Stimulated activated CD8-positive, alpha-beta memory T cell treated with anti-CD3 and anti-CD28 coated beads, Interleukin-4, amount 100 ng/mL, for 1 hour (primary cell): ENCODE measurements around the gene FAM118A.
"Not testable (repeated sequence)": the region's sequence is repeated elsewhere in the genome, so short reads cannot be mapped to it uniquely, and the experiment has no call there.

Source experiments
- DNase-seq, 2 donors: peaks; one replicate each; pipeline ENCODE4 v3.0.0-alpha.2; 2020; ENCODE audit warnings: low read depth in 2 of 2, low spot score in 1 of 2

Gene FAM118A

DNA sequence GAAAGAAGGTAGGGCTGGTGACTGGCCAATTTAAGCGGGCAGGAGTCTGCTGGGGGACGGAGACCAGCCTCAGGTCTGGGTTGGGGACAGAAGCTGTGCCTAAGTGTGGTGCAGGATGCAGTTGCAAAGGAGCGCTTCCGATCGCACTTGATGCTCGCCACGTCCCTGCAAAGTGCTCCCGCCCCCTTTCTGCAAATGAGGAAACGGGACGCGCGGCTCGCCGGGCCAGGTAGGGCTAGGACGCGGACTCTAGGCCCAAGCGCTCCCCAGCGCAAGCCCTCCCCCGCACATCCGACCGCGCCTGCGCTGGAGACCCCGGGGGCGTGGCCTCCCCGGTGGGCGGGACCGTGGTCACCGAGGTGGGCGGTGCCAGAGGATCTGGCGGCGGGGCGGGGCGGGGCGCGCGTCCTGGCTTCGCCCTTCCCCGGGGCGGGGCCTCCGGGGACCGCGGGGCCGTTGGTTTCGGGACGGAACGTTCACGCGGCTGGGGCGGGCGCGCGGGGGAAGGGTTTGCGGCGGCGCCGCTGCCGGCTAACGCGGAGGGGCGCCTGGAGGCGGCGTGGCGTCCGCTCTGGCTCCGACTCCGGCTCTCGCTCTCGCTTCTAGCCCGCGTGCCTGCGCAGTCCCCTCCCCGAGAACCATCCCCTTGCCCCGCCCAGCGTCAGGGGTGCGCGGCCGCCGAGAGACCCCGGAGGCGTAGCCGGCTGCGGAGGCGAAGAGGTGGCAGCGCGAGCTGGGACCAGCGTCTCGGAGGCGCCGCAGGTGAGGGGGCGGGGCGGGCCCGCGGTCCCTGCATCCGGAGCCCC is at the start of gene FAM118A:
Gene FAM118A (plus strand): TSS at position 513 of the 806 bp plus-strand sequence. CDS start 12,446 bp downstream, outside the sequence.
- DNase-seq = peak; percentile 93 to 98

DNA sequence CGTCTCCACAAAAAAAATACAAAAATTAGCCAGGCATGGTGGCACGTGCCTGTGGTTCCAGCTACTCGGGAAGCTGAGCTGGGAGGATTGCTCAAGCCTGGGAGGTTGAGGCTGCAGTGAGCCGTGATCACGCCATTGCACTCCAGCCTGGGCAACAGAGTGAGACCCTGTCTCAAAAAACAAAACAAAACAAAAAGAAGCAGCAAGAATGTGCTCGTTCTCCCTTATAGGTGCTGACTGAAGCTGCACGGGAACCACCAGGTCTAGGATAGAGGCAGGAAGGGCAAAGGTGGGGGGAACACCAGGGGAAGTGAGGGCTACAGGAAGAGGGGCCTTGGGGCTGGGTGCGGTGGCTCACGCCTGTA is 49.4 kb upstream of the FAM118A start:
- DNase-seq = not testable (repeated sequence)

DNA sequence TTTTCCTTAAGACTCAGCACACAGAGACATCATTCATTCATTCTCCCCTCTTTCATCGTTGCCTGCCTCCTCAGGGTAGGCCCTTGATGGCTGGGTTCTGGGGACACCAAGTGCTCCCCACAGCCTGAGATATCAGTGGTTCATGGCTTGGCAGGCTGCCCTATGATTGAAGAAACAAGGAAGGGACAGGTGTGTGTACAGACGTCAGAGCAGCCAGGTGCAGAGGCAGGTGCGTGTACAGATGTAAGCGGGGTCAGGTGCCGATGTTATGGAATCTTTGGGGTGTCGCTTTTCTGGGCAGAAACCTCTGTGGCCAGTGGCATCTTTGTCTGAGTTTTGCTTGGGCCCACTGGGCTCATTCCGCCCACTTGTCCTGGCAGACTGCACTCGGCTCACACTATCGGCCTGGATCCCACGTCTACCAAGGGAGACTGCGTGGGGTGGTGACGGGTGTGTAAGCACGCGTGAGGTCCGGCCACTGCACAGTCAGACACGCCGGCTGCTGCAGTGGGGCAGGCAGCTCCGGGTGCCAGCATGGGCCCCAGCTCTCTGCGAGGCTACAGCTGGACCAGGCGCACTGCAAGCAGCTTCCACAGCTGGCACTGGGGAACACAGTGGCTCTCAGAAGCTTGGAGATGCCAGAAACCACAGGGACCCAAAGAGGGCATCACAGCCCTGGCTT is 48.2 kb upstream of the FAM118A start:
- DNase-seq = no peak

DNA sequence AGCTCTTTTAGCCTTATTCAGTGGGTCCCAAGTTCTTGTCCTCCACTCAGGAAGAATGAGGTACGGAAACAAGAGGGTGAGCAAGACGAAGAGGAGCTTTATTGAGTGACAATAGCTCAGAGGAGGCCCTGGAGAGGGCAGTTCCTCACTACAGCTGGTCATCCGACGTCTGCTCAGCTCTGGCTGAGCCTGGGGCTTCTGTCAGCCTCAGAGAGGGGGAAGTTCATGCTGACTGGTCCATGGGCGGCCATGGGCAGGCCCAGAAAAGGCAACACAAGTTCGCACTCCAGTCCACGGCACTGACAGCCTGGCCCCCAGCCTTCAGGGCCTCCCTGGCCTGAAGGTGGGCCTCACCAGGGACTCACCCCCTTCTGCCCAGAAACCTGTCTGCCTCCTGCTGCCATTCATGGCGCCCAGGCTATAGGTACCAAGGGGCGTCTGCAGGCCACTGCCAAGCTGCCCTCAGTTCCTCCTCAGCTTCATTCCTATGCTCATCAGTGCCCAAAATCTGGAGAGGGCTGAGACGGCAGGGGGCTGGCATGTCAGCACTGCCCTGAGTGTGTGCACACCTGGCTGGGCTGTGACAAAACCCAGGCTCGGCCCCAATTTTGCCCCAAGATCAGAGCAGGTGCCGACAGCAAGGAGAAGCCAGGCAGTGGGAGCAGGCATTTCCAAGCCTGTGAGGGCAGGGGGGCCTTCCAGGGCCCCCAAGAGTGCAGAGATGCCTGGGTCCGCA is 47.4 kb upstream of the FAM118A start:
- DNase-seq = no peak

DNA sequence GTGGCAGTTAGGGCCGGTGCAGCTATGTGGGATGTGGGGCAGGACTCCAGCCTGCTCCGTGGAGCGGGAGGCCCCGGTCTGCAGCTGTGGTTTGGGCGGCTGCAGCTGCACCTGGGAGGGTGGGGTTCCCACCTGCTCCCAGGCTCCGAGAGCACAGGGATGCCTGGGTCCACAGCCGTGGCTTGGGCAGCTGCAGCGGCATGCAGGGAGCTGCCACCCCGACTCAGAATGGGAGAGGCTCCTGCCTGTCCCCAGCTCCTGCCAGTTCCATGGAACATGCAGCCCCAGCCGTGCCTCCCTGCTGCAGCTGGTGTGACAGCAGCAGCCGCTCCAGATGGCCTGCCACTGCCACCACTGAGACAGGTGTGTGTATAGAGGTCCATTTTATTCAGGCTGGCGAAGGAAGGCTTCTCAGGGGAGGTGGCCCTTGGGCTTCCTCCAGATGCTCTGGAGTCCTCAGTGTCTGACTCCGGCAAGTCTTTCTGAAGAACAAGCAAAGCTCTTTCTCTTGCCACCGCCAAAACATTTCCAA is 46.7 kb upstream of the FAM118A start:
- no peak for DNase-seq

DNA sequence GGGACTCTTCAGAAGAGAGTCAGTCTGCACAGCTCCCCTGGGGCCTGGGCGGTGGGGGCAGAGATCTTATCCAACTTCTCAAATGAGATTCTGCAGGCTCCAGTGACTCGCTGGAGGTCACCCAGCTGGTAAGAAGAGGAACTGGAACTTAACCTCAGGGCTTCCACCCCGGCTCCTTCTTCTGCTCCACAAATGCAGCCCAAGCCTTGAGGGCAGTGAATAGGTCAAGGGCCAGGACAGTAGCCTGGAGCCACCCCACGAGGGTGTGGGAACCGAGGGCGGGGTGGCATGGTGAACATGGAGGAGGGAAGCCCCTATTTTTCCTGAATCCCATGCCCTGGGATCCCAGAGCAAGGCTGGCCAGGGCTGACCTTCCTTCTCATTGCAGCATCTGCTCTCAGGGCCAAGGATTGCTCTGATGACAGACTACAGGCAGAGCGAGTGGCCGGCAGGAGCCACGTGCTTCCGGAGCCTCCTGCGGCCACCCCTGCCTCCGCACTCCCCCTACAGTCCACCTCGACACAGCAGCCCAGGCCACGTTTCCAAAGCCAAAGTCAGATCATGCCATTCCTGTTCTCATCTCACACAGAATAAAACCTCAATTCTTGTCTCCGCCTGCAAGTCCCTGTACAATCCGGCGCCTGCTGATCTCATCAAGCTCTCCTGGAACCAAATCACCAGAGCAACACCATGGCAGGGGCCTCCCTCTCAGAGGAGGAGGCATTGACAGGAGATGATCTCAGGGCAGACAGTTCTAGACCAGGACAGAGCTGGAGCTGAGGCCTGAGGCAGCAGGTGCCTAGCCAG is 46.1 kb upstream of the FAM118A start:
- DNase-seq = no peak

DNA sequence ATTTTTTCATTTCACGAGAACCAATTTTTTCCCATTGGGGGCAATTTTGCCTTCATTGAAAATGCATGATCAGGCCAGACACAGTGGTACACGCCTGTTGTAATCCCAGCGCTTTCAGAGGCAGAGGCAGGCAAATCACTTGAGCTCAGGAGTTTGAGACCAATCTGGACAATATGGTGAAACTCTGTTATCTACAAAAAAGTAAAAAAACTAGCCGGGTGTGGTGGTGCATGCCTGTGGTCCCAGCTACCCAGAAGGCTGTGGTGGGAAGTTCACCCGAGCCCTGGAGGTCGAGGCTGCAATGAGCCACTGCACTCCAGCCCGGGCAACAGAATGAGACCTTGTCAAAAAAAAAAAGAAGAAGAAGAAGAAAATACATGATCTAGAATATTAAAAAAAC is 44.2 kb upstream of the FAM118A start:
- DNase-seq = no peak

DNA sequence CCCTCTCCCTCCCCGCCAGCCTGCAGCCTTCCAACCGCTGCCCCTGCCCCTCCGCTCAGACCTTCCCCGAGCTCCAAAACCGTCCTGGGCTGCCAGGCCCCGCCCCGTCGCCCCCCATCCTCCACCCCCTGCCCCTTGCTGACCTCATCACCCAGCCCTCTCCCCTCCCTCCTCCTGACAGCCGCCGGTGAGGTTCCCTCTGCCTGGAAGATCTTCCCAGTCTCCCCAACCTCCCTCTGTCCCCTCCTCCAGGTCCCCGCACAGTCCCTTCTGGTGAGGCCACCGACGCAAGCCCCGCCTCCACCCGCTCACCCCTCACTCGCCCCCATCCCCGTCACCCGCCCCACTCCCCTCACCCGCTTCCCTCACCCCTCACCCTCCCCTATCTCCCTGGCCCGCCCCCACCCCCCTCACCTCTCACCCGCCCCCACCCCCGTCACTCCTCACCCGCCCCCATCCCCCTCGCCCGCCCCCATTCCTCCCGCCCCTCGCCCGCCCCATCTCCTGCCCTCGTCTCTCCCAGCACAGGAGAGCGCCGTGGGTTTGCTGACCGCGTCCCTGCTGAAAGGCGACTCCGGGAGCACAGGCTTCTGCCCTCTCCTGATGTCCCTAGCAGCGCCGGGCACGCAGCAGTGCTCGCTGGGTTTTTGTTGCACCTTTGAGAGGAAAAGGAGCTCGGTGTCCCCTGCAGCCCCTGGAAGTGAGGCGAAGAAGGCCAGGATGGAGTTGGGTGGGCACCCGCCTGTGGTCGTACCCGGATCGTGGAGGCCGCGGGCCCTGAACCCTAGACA is 41.4 kb upstream of the FAM118A start:
- no peak for DNase-seq

DNA sequence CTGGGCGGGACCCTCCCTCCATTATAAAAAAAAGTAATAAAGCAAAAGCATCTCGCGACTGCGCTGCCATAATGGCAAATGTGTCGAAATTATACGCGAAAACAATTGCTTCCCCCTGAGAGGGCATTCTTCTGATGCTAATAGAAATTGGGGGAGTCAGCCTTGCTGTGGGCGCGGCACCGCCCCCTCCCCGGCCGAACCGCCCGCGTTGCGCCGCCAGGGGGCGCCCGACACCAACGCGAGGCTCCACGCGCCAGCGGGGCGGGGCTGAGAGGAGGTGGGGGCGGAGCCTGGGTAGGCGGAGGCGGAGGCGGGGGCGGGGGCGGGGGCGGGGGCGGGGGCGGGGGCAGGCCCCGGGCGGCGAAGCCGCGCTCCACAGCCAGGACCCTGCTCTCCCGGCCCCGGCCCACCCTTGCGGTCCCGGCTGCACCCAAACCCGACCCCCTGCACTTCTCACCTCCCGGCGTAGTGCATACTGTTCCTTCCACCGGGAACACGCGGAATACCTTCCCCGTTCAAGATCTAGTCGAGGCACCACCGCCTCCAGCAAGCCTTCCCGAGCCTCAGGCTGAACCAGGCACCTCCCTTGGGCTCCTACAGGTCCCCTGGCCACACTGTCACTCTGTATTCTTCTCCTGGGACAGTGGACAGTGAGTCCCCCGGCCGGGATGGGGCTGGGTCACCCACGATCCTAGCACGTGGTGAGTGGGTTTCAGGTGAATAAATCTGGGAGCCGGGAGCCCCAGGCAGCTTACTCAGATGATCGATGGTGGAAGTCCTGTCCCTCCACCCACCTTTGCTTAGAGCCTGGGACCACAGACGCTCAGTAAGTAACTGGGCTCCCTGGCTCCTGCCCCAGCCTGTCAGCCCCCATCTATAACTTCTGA is 40.5 kb upstream of the FAM118A start:
- peak; percentile 80 to 85 for DNase-seq

DNA sequence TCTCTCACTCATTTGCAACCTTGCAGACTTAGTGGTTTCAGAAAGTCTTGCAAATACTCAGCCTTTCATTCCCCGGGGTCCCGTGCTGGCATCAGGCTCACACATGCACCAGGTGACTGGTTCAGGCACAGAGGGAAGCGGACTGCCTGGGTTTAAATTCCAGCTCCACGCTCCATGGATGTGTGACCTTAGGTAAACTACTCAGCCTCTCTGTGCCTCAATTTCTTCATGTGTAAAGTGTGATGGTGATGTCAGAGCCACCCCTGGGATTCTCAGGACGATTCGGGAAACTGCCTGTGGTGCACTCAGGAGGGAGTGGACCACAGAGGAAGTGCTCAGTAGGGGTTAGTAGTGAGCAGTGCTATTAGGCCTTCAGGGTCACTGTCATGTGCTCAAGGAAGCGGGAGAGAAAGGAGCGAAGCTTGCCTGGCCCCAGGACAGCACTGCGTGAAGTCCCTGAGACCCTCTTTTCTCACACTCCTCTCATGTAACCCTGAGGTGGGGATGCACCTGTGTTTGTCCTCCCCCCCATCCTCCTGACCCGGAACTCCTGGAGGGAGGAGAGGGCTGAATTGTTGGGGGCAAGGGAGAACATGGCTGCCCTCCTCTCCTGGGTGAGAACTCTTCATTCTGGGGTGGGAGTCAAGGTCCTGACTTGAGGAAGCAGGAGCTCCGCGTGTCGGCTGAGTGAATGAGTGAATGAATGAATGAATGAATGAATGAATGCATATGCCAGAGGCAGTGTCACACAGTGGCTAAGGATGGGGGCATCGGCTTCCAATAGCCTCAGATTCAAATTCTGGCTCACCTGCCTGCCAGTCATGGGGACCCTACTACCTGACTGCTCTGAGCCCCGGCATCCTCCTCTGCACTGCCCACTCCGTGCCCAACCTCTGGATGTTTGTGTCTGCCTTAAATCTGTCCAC is 39.4 kb upstream of the FAM118A start:
- DNase-seq = no peak

DNA sequence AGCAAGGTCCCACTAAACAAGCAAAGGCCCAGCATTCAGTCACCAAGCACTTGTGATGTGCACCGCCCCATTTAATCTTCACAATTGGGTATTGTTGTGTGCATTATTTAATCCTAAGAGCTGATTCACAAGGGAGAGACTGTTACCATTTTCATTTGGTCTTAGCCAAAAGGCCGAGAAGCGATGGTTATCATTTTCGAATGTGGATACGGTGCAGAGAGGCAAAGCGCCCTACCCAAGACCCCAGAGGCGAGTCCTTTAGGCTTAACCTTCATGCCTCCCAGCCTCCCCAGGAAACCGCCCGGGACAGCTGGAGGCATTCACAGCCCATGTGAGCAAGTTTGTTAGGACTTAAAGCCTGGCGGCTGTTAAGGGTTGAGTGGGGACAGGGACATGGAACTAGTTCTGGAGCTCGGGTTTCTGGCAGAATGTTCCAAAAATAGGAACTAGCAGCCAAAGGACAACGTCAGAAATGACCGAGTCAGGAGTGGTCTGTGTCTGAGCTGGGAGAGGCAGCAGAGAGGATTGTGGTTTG is 38.0 kb upstream of the FAM118A start:
- no peak for DNase-seq

DNA sequence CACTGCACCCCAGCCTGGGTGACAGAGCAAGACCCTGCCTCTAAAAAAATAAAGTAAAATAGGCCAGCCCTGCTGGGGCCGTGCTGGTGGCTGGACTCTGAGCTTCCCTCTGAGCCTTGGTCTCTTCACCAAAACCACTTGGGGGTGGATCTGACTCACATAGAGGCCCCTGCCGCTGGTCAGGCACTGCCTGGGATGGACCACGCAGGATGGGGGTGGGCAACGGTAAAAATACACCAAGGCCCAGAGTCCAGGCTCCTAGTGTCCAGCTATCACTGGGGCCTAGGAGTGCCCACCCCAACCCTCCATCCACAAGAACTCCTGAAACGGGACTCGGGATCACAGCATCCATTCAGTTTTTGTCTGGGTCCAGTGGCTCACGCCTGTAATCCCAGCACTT is 37.2 kb upstream of the FAM118A start:
- DNase-seq = no peak

DNA sequence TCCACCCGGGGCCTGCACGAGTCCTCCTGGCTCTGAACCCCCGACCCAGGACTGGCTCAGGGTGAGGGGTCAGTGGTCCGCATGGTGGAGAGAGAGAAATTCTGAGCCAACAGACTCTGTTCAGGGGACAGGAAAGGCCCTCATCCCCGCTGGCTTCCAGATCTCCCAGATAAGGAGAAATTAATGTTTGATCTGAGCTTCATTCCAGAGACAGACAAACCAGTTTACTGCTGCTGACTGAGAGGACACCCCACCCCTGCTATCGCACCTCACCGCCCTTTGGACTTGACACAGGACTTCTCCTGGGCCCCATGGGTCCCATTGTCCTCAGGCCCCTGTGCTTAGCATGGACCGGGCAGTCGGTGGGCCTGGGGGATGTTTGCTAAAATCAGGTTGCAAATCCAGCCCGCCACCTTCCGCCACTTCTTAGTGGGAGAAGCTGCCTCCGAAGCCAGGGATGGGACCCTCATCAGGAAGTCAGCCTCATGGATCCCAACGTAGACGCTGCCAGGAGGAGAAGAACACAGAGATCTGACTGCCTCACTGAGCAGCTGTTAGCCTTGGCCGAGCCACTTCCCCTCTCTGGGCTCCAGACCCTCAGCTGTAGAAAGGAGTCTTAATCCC is 36.2 kb upstream of the FAM118A start:
- no peak for DNase-seq

DNA sequence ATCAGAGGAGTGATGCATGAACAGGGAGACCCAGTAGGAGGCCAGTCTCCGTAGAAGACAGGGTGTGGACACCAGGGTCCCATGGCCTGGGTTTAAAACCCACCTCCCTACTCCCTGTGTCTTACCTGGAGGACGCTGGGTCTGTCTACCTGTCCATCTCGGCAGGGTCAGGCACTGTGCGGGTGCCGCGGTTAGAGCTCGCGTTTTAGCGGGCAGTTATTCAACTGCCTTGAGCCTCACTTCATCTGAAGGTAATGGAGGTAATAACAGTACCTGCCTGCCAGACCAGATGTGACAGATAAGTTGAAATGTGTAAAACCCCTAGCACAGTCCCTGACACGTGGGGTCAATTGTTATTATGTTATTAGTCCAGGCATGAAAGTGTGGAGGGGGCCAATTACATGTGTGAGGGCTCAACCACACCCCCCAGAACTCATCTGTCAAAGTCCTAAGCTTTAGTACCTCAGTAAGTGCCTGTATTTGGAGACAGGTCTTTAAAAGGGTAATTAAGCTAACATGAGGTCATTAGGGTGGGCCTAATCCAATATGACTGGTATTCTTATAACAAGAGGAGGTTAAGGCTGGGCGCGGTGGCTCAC is 33.1 kb upstream of the FAM118A start:
- no peak for DNase-seq

DNA sequence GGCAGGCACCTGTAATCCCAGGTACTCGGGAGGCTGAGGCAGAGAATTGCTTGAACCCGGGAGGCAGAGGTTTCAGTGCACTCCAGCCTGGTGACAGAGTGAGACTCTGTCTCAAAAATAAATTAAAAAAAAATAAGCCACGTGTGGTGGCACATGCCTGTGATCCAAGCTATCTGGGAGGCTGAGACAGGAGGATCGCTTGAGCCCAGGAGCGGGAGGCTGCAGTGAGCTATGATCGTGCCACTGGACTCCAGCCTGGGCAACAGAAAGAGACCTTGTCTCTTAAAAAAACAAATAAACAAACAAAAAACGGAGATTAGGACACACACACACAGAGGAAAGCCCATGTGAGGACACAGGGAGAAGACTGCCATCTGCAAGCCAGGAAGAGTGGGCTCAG is 32.0 kb upstream of the FAM118A start:
- not testable (repeated sequence) for DNase-seq

DNA sequence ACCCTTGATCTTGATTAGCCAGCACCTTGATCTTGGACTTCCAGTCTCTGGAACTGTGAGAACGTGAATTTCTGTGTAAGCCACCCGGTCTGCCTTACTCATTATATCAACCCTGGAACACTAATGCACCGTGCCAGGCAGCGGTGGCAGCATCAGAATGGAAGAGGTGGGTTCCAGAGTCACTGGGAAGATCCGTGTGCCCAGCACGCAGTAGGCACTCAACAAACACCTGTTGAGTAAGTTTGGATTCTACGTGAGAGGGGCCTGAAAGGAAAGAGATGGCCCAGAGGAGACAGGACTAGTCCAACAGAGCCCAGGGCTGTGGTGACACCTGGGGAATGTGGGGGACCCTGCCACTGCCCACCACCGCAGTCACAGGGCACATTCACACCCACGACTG is 31.6 kb upstream of the FAM118A start:
- no peak for DNase-seq

DNA sequence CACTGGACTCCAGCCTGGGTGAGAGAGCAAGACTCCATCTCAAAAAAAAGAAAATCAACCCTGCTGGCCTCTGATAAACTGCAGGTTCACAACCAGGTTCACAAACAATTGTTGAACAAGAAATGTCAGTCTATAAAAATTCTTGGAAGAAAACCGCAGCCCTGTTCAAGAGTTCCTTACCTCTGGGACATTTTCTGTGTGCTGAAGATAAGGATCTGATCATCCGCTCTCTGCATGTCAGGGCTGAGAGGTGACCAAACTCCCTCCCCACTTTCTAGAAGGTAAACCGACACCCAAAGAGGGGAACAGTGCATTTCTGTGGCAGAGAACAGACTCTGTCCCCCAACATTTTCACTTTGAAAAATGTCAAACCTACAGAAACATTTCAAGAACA is 29.1 kb upstream of the FAM118A start:
- DNase-seq = no peak
